ENCODE results near the gene PLA2G2E. TPM values are rescaled to one million over a fixed set of nuclear protein-coding genes. Genes with fewer than 3 reads are reported as not detected.
"Not testable (repeated sequence)": the region's sequence is repeated elsewhere in the genome, so short reads cannot be mapped to it uniquely, and the experiment has no call there.

The PLA2G2E gene
- total RNA-seq, 1 donor from 2014 or later = not detected

DNA sequence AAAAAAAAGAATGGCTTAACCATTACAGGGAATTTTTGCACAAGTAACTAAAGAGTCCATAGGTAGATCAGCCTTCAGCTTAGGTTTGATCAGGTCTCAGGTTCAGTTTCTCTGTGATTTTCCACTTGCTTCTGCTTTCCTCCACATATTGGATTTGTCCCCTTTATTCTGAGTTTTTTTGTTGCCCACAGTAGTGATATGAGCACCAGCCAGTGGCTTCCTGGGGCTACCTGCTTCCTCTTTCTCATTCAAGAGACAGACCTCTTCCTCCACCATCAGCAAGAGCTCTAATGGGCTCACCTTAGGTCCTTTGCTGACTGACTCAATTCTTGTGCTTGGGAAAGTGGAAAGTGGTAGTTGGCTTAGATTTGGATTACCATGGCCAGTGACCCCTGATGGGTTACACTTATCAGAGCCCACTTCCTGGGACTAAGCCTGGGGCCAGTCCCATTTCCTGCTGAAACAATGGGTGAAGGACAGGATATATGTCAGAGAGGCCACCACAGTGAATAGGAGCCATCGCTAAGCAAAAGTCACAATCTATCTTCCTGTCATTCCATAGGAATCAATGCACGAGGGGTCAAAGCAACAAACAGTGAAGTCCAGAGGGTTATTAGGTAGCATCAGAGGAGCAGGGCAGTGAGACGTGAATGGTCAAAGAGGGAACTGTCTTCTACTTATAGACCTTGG is 12.8 kb upstream of the PLA2G2E start:
- Histone ChIP-seq H3K9me3 (peaks cover 4% of the 10 kb centered on the region), H3K4me3 (no peak overlapping the region), H3K36me3 (no peaks in the 10 kb centered on the region), H3K4me1 (no peaks in the 10 kb centered on the region), H3K27me3 (no peaks in the 10 kb centered on the region), H3K27ac (no peak overlapping the region)
- DNase-seq (ENCODE audit: extremely low spot score in 2 of 2) = no peak
- intact Hi-C loops (cut with DNase I) = no loop called here
- TF ChIP-seq POLR2A (IDR thresholded peaks at IDR 0.05) (no peak), POLR2AphosphoS5 (IDR thresholded peaks at IDR 0.05; ENCODE audit: insufficient read depth in 1 of 2, low read depth in 1 of 2) (no peak)
- TF ChIP-seq, protein P1, sequence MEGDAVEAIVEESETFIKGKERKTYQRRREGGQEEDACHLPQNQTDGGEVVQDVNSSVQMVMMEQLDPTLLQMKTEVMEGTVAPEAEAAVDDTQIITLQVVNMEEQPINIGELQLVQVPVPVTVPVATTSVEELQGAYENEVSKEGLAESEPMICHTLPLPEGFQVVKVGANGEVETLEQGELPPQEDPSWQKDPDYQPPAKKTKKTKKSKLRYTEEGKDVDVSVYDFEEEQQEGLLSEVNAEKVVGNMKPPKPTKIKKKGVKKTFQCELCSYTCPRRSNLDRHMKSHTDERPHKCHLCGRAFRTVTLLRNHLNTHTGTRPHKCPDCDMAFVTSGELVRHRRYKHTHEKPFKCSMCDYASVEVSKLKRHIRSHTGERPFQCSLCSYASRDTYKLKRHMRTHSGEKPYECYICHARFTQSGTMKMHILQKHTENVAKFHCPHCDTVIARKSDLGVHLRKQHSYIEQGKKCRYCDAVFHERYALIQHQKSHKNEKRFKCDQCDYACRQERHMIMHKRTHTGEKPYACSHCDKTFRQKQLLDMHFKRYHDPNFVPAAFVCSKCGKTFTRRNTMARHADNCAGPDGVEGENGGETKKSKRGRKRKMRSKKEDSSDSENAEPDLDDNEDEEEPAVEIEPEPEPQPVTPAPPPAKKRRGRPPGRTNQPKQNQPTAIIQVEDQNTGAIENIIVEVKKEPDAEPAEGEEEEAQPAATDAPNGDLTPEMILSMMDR (IDR thresholded peaks at IDR 0.05) = no peak

DNA sequence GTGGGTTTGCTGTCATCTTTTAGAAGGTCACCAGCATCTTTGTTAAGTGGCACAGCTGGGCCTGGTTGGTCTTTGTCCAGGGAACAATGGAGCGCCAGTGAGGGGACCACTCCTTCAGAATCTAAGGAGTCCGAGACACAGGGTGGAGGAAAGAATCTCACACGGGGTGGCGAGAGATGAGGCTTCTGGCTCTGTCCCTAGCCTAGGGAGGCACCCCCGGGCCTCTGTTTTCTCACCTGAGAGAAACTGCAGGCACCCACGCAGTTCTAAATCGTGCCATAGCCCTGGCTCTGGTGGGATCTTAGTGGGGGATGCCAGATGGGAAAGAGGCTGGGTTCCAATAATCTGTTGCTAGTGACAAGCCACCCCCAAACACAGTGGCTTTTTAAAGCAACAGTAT is 10.9 kb upstream of the PLA2G2E start:
- intact Hi-C loops (cut with DNase I) = no loop called here
- H3K36me3 ChIP-seq = no peaks in the 10 kb centered on the region
- no peak overlapping the region for H3K4me3 ChIP-seq
- peaks cover 4% of the 10 kb centered on the region for H3K9me3 ChIP-seq
- H3K27me3 ChIP-seq = no peaks in the 10 kb centered on the region
- no peak overlapping the region for H3K27ac ChIP-seq
- DNase-seq (ENCODE audit: extremely low spot score in 2 of 2) = no peak
- no peaks in the 10 kb centered on the region for H3K4me1 ChIP-seq
- TF ChIP-seq, protein P1 (IDR thresholded peaks at IDR 0.05) = no peak
- no peak for TF ChIP-seq POLR2A (IDR thresholded peaks at IDR 0.05)
- TF ChIP-seq POLR2AphosphoS5 (IDR thresholded peaks at IDR 0.05; ENCODE audit: insufficient read depth in 1 of 2, low read depth in 1 of 2) = no peak

GRCh38 chr1:19932866-19933265 is 9.4 kb upstream of the PLA2G2E start:
- Histone ChIP-seq H3K27ac (no peak overlapping the region), H3K4me3 (no peak overlapping the region), H3K4me1 (no peaks in the 10 kb centered on the region), H3K27me3 (no peaks in the 10 kb centered on the region), H3K9me3 (peaks cover 4% of the 10 kb centered on the region), H3K36me3 (no peaks in the 10 kb centered on the region)
- intact Hi-C loops (cut with DNase I) = no loop called here
- no peak for DNase-seq (ENCODE audit: extremely low spot score in 2 of 2)
- TF ChIP-seq, protein P1 (IDR thresholded peaks at IDR 0.05) = no peak
- TF ChIP-seq POLR2AphosphoS5 (IDR thresholded peaks at IDR 0.05; ENCODE audit: insufficient read depth in 1 of 2, low read depth in 1 of 2) (no peak), POLR2A (IDR thresholded peaks at IDR 0.05) (no peak)

GRCh38 chr1:19927130-19927421 is 3.7 kb upstream of the PLA2G2E start:
- H3K27ac ChIP-seq; DNase-seq (ENCODE audit: extremely low spot score in 2 of 2); H3K4me1 ChIP-seq; intact Hi-C loops (cut with DNase I); H3K4me3 ChIP-seq; H3K9me3 ChIP-seq; H3K27me3 ChIP-seq; H3K36me3 ChIP-seq: not testable (repeated sequence)

DNA sequence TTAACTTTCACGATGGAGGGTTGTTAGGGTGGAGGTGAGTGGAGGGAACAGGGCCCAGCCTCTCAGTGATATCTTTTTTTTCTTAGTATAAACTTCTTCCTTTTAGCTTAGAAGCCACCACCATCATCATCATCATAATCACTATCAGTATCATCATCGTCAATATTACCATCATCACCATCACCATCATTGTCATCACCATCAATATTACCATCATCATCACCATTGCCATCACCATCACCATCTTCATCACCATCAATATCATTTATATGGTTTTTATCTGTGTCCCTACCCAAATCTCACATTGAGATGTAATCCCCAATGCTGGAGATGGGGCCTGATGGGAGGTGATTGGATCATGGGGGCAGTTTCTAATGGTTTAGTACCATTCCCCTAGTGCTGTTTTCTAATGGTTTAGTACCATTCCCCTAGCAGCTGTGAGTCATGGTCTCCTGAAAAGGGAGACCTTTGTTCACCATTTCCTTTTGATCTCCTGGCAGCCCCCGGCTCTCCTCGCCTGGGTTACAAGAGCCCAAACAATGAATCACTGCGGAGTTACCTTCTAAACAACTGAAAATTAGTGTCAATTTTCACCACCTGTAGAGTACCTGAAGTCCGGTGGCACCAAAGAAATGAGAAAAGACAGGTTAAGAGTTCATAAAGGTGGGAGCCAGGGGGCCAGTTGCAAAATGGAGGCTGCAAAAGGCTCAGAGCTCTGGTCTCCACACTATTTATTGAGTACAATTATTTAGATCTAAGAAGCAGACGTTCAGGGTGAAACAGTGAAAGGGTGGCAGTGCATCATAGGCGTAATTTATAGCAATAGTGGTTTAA is 3.1 kb upstream of the PLA2G2E start:
- Histone ChIP-seq H3K9me3 (no peaks in the 10 kb centered on the region), H3K27me3 (no peaks in the 10 kb centered on the region), H3K36me3 (no peaks in the 10 kb centered on the region), H3K4me1 (no peaks in the 10 kb centered on the region), H3K27ac (no peak overlapping the region), H3K4me3 (no peak overlapping the region)
- no peak for DNase-seq (ENCODE audit: extremely low spot score in 2 of 2)
- intact Hi-C loops (cut with DNase I) = no loop called here
- TF ChIP-seq POLR2AphosphoS5 (IDR thresholded peaks at IDR 0.05; ENCODE audit: insufficient read depth in 1 of 2, low read depth in 1 of 2) = no peak
- TF ChIP-seq POLR2A (IDR thresholded peaks at IDR 0.05) = no peak
- TF ChIP-seq, protein P1 (IDR thresholded peaks at IDR 0.05) = no peak
